ELR (cell line): ENCODE measurements around the gene CCT3.

ENCODE experiments used
- DNase-seq: peaks from one replicate; pipeline ENCODE4 v3.0.0-alpha.2; 2015; ENCODE audit warnings: low read depth

The CCT3 gene

GRCh38 chr1:156336242-156336641, 1.9 kb downstream of the CCT3 start:
- DNase-seq, result peak; percentile 15

DNA sequence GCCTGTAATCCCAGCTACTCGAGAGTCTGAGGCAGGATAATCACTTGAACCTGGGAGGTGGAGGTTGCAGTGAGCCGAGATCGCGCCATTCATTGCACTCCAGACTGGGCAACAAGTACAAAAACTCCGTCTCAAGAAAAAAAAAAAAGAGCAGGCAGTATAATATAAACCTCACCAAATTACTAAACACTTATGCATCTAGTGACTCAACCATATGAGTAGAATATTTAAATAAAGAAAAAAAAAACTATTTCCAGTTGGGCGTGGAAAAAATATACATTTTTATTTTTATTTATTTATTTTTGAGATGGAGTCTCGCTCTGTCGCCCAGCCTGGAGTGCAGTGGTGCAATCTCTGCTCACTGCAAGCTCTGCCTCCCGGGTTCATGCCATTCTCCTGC, 14.9 kb downstream of the CCT3 start:
- DNase-seq, result peak; percentile 92

DNA sequence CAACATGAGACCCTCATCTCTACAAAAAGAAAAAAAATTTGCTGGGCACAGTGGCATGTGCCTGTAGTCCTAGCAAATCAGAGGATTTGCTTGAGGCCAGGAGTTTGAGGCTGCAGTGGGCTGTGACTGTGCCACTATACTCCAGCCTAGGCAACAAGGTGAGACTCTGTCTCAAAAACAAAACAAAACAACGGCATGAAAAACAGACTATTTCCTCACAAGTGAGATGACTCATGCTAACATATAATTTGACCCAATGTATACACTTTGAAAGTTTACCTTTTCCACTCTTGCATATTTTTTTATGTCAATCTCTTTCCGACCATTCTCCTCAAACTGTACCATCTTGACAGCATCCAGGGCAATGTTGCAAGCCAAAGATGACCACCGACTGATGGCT, 17.5 kb downstream of the CCT3 start:
- DNase-seq, result peak; percentile 31

GRCh38 chr1:156319664-156320063, 18.4 kb downstream of the CCT3 start:
- DNase-seq, result peak; percentile 65

- no peak for DNase-seq
Observed at GRCh38 chr1:156316909-156317308, 21.2 kb downstream of the CCT3 start.

- DNase-seq, result peak; percentile 61
Observed at GRCh38 chr1:156310962-156311361, 27.1 kb downstream of the CCT3 start.

- peak; percentile 73 for DNase-seq
Observed at GRCh38 chr1:156308078-156308477, 30.0 kb downstream of the CCT3 start.

DNA sequence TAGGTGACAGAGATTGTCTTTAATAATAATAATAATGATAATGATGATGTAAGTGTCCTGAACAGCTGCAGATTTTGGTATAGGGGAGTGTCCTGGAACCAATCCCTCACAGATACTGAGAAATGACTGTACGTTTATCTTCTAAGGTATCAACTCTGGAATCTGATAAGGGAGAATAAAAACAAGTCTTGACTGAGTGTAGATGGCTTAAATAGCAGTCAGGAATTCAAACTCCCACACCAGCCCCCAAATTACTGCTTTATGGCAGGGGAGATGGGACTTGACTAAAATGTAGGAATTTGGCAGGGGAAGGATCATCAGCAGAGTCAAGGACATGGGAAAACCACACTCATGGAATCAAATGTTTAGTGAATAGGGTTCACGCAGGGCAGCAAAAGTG, 32.9 kb downstream of the CCT3 start:
- DNase-seq, result no peak

GRCh38 chr1:156303241-156303640, 34.9 kb downstream of the CCT3 start:
- DNase-seq, result no peak

GRCh38 chr1:156298852-156299357, 39.2 kb downstream of the CCT3 start, which contains the start of gene VHLL:
VHLL (minus strand) TSS chr1:156299307; CDS start chr1:156299189, 118 bp downstream.
- no peak for DNase-seq

GRCh38 chr1:156295391-156295947, 42.6 kb downstream of the CCT3 start, which contains the start of gene GLMP:
GLMP (minus strand) TSS chr1:156295679; CDS start chr1:156295645, 34 bp downstream.
- DNase-seq, result peak; percentile 76

GRCh38 chr1:156293895-156294294, 44.2 kb downstream of the CCT3 start:
- no peak for DNase-seq

- no peak for DNase-seq
Observed at GRCh38 chr1:156293098-156293434, 45.0 kb downstream of the CCT3 start.

DNA sequence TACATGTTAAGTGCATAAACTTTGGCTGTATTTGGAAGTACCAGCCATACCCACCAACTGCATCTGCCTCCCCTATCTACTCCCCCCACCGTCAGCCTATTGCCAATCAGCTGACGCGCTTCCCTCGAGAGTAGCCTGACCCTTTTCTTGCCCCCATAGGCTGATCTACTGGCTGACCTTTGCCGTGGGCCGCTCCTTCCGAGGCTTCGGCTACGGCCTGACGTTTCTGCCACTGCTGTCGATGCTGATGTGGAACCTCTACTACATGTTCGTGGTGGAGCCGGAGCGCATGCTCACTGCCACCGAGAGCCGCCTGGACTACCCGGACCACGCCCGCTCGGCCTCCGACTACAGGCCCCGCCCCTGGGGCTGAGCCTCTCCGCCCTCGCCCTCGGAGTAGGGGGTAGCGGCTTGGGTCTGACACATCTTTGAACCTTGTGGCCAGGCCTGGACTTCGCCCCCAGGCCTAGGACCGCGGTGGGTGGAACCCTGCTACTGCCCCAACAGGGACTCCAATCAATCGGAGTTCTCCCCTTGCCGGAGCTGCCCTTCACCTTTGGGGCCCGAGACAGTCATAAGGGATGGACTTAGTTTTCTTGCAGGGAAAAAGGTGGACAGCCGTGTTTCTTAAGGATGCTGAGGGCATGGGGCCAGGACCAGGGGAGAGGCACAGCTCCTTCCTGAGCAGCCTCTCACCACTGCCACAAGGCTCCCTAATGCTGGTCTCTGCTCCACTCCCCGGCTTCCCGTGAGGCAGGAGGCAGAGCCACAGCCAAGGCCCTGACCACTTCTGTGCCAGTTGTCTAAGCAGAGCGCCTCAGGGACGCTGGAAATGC, 46.6 kb downstream of the CCT3 start:
- DNase-seq, result peak; percentile 90

- DNase-seq, result no peak
Observed at GRCh38 chr1:156289857-156290256, 48.2 kb downstream of the CCT3 start.

DNA sequence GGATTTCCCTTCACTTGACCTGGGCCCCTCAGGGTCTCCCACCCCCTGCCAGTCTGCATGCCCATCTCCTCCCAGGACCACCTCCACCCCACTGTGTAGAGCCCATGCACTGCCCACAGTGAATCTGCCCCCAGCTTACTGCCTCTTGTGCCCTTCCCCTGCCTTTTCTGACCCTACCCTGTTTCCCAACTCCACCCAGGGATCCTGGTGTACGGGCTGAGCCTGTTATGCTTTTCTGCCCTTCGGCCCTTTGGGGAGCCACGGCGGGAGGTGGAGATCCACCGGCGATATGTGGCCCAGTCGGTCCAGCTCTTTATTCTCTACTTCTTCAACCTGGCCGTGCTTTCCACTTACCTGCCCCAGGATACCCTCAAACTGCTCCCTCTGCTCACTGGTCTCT, 52.0 kb downstream of the CCT3 start:
- no peak for DNase-seq

DNA sequence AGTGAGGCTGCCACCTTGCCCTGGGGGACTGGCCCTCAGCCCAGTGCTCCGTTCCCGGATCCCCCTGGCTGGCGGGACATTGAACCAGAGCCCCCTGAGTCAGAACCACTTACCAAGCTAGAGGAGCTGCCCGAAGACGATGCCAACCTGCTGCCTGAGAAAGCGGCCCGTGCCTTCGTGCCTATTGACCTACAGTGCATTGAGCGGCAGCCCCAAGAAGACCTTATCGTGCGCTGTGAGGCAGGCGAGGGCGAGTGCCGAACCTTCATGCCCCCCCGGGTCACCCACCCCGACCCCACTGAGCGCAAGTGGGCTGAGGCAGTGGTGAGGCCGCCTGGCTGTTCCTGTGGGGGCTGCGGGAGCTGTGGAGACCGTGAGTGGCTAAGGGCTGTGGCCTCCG, 52.7 kb downstream of the CCT3 start:
- no peak for DNase-seq

DNA sequence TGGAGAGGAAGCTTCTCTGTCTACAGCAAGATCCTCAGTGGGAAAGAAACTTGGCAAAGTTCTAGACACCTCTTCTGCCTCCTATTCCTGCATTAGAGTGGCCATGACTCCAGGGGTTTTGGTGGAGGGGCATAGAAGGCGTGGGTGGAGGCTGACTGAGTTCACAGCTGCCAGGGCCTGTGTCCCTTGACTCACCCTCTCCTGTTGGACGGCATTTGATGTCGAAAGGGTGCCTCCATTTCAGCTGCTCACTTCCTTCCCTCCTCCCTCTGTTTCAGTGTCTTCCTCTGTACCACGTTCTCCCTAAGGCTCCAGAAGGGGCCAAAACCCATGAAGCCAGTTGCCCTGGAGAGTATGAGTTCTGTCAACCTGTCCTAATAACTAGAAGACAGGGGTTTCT, 53.3 kb downstream of the CCT3 start:
- peak; percentile 40 for DNase-seq

GRCh38 chr1:156284112-156284511, 54.0 kb downstream of the CCT3 start, which contains the start of gene TMEM79:
TMEM79 (plus strand) TSS chr1:156284325; CDS start chr1:156285227, 902 bp downstream.
- DNase-seq, result no peak

- DNase-seq, result no peak
Observed at GRCh38 chr1:156283521-156283920, 54.6 kb downstream of the CCT3 start.

DNA sequence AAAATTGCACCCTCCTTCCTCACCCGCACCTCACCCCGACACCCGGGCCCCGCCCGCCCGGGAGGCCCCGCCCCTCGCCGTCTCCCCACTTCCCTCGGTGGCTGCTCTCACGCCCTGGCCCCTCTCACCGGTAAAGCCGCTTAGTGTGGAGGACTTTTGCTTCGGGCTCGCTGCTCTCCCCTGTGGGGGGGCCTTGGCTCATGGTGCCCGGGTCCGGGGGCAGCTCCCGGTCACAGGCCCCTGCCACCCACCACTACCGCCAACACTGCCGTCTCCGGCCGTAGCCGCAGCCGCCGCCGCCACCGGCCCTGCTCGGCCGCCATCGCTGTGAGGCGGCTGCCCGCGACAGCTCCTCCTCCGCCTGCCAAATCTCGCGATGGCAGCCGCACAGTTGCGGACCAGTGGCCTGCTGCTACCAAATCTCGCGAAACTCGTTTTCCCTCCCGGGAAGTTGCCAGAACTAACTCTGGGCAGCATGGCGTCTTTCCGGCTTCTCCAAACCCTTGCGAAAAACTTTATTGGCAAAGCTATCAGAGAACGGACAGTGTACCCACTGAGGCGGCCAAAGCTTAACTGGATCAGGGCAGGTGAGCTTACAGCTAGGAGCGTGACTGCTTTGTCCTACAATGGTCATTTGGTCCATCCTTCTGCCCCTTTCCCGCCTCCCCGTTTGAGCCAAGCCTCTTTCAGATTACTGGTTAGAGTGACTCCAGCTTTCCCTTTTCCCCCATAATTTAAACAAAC, 55.4 kb downstream of the CCT3 start, which contains the start of gene SMG5:
SMG5 (minus strand) TSS at position 347 of the 744 bp plus-strand sequence; CDS start at position 202, 145 bp downstream.
- DNase-seq, result peak; percentile 99

GRCh38 chr1:156281693-156282478, 56.2 kb downstream of the CCT3 start:
- peak; percentile 43 for DNase-seq
